ENCODE measurements around the gene PGM1. TPM values are rescaled to one million over a fixed set of nuclear protein-coding genes. Genes with fewer than 3 reads are reported as not detected.
"Not testable (repeated sequence)": the region's sequence is repeated elsewhere in the genome, so short reads cannot be mapped to it uniquely, and the experiment has no call there.

Gene PGM1
- total RNA-seq, 1 donor from 2014 or later, result 3.6 TPM

GRCh38 chr1:63569068-63569467, 24.1 kb upstream of the PGM1 start:
- TF ChIP-seq CTCF (IDR thresholded peaks at IDR 0.05; ENCODE audit: partially characterized antibody, unreplicated experiment), result no peak
- no peak overlapping the region for H3K27ac Mint-ChIP-seq (ENCODE audit: unreplicated experiment)
- no peaks in the 10 kb centered on the region for H3K9me3 Mint-ChIP-seq (ENCODE audit: unreplicated experiment)

DNA sequence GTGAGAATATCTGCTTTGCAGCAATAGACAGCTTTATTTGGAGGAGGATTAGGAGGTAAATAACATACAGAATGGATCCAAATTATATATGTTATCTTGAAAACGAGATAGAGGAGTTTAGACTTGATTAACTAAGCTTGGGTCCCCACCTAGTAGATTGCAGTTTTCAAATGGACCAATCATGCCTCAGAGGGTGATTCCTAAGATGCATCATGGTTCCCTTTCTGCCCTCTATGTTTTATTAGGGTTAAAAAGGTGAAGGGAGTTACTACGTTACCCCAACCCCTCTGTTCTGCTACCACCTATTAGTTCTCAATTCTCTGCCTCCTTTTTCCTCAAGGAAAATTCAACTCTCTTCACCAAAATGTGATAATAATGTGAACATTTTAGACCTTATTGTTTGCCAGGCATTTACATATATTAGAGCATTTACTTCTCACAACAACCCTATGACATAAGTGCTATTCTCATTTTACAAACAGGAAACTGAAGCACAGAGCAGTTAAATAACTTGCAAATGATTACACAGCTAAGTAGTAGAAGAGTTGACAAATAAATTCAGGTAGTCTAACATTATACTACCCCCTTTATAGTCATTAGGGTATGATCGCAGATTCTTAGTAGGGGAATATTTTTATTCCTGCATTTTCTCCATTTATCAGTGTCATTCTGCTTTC, 23.4 kb upstream of the PGM1 start:
- H3K27me3 Mint-ChIP-seq (ENCODE audit: unreplicated experiment), result peaks cover 1% of the 10 kb centered on the region
- DNase-seq, result no peak
- H3K36me3 Mint-ChIP-seq (ENCODE audit: unreplicated experiment), result no peaks in the 10 kb centered on the region
- H3K4me1 Mint-ChIP-seq (ENCODE audit: low read depth, unreplicated experiment), result no peaks in the 10 kb centered on the region
- no peak overlapping the region for H3K27ac Mint-ChIP-seq (ENCODE audit: unreplicated experiment)
- no peak for TF ChIP-seq CTCF (IDR thresholded peaks at IDR 0.05; ENCODE audit: partially characterized antibody, unreplicated experiment)
- no peaks in the 10 kb centered on the region for H3K9me3 Mint-ChIP-seq (ENCODE audit: unreplicated experiment)
- no peak overlapping the region for H3K4me3 Mint-ChIP-seq (ENCODE audit: unreplicated experiment)

More at GRCh38 chr1:63569068-63569467, 24.1 kb upstream of the PGM1 start:
- H3K4me3 Mint-ChIP-seq (ENCODE audit: unreplicated experiment), result no peak overlapping the region
- DNase-seq, result no peak
- peaks cover 5% of the 10 kb centered on the region for H3K36me3 Mint-ChIP-seq (ENCODE audit: unreplicated experiment)
- peaks cover 1% of the 10 kb centered on the region for H3K27me3 Mint-ChIP-seq (ENCODE audit: unreplicated experiment)
- no peaks in the 10 kb centered on the region for H3K4me1 Mint-ChIP-seq (ENCODE audit: low read depth, unreplicated experiment)

GRCh38 chr1:63572686-63573085, 20.5 kb upstream of the PGM1 start:
- DNase-seq, result not testable (repeated sequence)

DNA sequence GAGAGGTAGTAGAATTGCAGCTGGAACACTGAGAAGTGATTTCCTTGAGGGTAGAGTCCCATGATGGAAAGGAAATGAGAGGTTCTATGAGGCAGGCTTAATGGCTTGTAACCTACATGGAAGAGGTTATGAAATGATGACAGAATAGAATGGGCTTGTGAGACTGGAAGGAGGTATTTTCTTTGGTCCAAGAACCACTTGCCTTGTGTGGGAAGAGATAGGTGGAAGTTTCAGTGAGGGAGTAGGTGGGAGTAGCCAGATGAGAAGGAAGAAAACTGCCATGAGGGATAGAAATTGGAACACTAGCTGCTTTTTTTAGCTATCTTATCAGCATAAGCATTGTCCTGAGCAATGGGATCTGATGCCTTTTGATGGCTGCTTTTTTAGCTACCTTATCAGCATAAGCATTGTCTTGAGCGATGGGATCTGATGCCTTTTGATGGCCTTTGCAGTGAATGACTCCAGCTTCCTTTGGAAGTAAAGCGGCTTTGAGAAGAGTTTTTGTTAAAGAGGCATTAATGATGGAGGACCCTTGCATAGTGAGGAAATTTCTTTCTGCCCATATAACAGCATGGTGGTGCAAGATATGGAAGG, 18.9 kb upstream of the PGM1 start:
- H3K27ac Mint-ChIP-seq (ENCODE audit: unreplicated experiment); H3K27me3 Mint-ChIP-seq (ENCODE audit: unreplicated experiment); H3K9me3 Mint-ChIP-seq (ENCODE audit: unreplicated experiment); H3K4me3 Mint-ChIP-seq (ENCODE audit: unreplicated experiment); H3K36me3 Mint-ChIP-seq (ENCODE audit: unreplicated experiment); H3K4me1 Mint-ChIP-seq (ENCODE audit: low read depth, unreplicated experiment); DNase-seq: not testable (repeated sequence)

More at GRCh38 chr1:63572686-63573085, 20.5 kb upstream of the PGM1 start:
- not testable (repeated sequence) for H3K27me3 Mint-ChIP-seq (ENCODE audit: unreplicated experiment); H3K4me3 Mint-ChIP-seq (ENCODE audit: unreplicated experiment); H3K9me3 Mint-ChIP-seq (ENCODE audit: unreplicated experiment); H3K4me1 Mint-ChIP-seq (ENCODE audit: low read depth, unreplicated experiment); H3K27ac Mint-ChIP-seq (ENCODE audit: unreplicated experiment); H3K36me3 Mint-ChIP-seq (ENCODE audit: unreplicated experiment)

- no peaks in the 10 kb centered on the region for H3K9me3 Mint-ChIP-seq (ENCODE audit: unreplicated experiment)
- TF ChIP-seq CTCF (IDR thresholded peaks at IDR 0.05; ENCODE audit: partially characterized antibody, unreplicated experiment), result peak; percentile 99
- no peaks in the 10 kb centered on the region for H3K27me3 Mint-ChIP-seq (ENCODE audit: unreplicated experiment)
- no peak overlapping the region for H3K4me3 Mint-ChIP-seq (ENCODE audit: unreplicated experiment)
- no peak overlapping the region for H3K27ac Mint-ChIP-seq (ENCODE audit: unreplicated experiment)
- DNase-seq, result no peak
- H3K4me1 Mint-ChIP-seq (ENCODE audit: low read depth, unreplicated experiment), result no peaks in the 10 kb centered on the region
- no peaks in the 10 kb centered on the region for H3K36me3 Mint-ChIP-seq (ENCODE audit: unreplicated experiment)
These were observed 17.8 kb upstream of the PGM1 start for GRCh38 chr1:63575340-63575826.

GRCh38 chr1:63586326-63586725, 6.9 kb upstream of the PGM1 start:
- not testable (repeated sequence) for H3K27ac Mint-ChIP-seq (ENCODE audit: unreplicated experiment); H3K4me1 Mint-ChIP-seq (ENCODE audit: low read depth, unreplicated experiment); H3K36me3 Mint-ChIP-seq (ENCODE audit: unreplicated experiment); H3K27me3 Mint-ChIP-seq (ENCODE audit: unreplicated experiment); H3K9me3 Mint-ChIP-seq (ENCODE audit: unreplicated experiment); H3K4me3 Mint-ChIP-seq (ENCODE audit: unreplicated experiment); DNase-seq

All from glutamatergic neuron (in vitro differentiated cells).